Fibroblast of pulmonary artery (primary cell): Measurements from ENCODE around the gene DSG2.
A peak's percentile ranks its signal among the peaks of the same experiment; 100 is the strongest.

ENCODE experiments used
- DNase-seq: peaks from one replicate; pipeline ENCODE4 v3.0.0-alpha.2; 2010; ENCODE audit warnings: low read depth
- H3K4me3 ChIP-seq: replicated peaks from 2 replicates; pipeline ENCODE4 v1.5.1; 2011; ENCODE audit warnings: low read depth, mild to moderate bottlenecking, control low read depth, low read length, moderate library complexity
- TF ChIP-seq, protein P1 (sequence below): IDR thresholded peaks from 2 replicates; pipeline ENCODE4 v1.5.1; 2011; ENCODE audit warnings: mild to moderate bottlenecking, control low read depth, low read length, inconsistent platforms; ENCODE audit errors: missing control alignments

Gene DSG2

DNA sequence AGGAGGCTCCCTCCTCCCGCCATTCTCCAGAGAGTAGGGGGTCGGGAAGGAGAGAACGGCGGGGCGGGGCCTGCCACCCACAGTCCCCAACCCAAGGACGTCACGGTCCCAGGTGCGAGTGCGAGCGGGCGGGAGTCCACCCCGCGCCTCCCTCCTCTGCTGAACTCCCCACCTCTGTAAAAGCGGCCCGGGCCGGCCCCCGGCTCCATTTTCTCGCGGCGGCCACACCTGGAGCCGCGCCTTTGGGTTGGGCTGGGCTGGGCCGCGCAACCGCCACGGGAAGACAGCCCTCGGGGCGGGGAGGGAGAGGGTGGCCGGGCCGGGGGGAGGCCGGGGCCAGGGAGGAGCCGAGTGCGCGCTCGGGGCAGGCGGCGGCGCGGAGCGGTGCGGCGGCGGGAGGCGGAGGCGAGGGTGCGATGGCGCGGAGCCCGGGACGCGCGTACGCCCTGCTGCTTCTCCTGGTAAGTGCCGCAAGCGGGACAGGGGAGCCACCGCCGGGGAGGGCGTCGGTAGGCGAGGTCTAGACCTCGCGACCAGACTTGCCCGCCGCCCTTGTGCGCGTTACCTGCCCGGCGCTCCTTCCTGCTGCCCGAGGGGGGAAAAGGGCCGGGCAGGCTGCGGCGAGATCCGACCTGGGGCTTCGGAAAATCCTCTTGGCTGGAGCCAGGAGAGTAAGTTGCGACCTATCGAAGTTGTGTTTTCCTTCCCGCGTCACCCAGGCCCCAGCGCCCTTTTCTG is at the start of gene DSG2:
DSG2 (plus strand) TSS at position 342 of the 738 bp plus-strand sequence; CDS start at position 417, 75 bp downstream.
- H3K4me3 ChIP-seq: peak within 1 kb of the TSS; percentile 86
- TF ChIP-seq, protein P1, sequence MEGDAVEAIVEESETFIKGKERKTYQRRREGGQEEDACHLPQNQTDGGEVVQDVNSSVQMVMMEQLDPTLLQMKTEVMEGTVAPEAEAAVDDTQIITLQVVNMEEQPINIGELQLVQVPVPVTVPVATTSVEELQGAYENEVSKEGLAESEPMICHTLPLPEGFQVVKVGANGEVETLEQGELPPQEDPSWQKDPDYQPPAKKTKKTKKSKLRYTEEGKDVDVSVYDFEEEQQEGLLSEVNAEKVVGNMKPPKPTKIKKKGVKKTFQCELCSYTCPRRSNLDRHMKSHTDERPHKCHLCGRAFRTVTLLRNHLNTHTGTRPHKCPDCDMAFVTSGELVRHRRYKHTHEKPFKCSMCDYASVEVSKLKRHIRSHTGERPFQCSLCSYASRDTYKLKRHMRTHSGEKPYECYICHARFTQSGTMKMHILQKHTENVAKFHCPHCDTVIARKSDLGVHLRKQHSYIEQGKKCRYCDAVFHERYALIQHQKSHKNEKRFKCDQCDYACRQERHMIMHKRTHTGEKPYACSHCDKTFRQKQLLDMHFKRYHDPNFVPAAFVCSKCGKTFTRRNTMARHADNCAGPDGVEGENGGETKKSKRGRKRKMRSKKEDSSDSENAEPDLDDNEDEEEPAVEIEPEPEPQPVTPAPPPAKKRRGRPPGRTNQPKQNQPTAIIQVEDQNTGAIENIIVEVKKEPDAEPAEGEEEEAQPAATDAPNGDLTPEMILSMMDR: no peak
- DNase-seq: peak; percentile 43

DNA sequence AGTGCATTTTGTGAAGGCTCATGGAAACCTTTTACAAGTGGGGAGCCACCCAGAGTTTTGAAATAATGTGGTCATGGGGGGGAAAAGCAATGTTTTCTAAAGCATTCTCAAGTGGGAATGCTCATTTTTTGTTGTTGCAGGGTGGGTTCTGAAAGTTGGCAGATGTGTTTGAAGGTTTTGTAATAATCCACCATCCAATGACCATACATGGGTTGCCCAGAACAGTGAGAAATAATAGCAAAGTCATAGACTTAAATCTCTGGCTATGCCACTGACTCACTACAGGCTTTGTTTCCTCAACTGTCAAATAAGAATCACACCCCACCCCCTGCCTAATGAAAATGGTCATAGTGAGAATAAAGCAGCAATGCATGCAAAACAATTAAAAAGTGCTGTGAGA is 47.6 kb upstream of the DSG2 start:
- TF ChIP-seq, protein P1: no peak

GRCh38 chr18:31451625-31452024 is 46.4 kb upstream of the DSG2 start:
- H3K4me3 ChIP-seq: no peak overlapping the region
- TF ChIP-seq, protein P1: no peak

More for the DNA sequence above, 47.6 kb upstream of the DSG2 start:
- H3K4me3 ChIP-seq: no peak overlapping the region
- peak; percentile 53 for DNase-seq

GRCh38 chr18:31454066-31454708 is 43.8 kb upstream of the DSG2 start:
- no peak overlapping the region for H3K4me3 ChIP-seq
- TF ChIP-seq, protein P1: no peak
- peak; percentile 87 for DNase-seq

More at GRCh38 chr18:31451625-31452024, 46.4 kb upstream of the DSG2 start:
- no peak for DNase-seq

- no peak overlapping the region for H3K4me3 ChIP-seq
- TF ChIP-seq, protein P1: no peak
Observed at GRCh38 chr18:31469629-31470028, 28.3 kb upstream of the DSG2 start.

DNA sequence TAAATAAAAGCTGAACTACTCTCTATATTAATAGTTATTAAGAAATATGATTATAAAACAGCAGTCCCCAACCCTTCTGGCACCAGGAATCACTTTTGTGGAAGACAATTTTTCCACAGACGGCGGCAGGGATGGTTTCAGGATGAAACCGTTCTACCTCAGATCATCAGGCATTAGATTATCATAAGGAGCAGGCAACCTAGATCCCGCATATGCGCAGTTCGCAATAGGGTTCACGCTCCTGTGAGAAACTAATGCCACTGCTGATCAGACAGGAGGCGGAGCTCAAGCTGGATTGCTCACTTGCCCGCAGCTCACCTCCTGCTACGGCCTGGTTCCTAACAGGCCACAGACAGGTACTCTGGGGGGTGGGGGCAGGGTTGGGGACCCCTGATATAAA is 19.3 kb upstream of the DSG2 start:
- TF ChIP-seq, protein P1: no peak
- H3K4me3 ChIP-seq: no peak overlapping the region
- DNase-seq: no peak

More at GRCh38 chr18:31469629-31470028, 28.3 kb upstream of the DSG2 start:
- no peak for DNase-seq
